GM19452 (cell line): ENCODE data around the gene ADNP.

Source experiments
- ATAC-seq: cut with Tn5 transposase; IDR thresholded peaks from one replicate; pipeline ENCODE4 v1.9.1; 2021; ENCODE audit not compliant: unreplicated experiment

The ADNP gene

DNA sequence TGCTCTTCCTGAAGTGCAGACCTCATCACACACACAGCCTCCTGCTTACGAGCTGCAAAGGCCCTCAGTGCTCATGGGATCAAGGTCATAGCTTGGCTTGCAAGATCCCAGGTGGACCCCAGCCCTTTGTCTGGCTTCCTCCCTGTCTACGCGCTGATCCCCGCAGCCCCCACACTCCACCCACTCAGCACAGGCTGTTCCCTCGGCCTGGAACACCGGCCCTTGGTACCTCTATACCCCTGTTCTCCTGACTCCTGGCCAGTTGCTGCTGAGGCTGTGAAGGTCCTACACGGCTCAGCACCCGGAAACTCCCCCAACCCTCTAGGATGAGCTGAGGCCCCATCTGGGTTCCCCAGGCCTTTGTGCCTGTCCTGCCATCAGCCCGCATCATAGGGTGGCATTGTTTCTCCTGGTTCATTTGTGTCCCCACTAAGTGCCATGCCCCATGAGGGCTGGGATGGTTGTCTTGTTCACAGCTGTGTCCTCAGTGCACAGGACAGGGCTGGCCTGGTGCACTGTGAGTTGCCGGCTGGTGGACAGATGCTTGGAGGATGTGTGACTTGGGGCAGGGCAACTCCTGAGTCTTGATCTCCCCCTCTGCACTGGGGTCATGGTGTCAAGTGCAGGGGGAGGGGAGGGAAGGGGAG lies 57.0 kb downstream of the ADNP start:
- ATAC-seq: no peak

DNA sequence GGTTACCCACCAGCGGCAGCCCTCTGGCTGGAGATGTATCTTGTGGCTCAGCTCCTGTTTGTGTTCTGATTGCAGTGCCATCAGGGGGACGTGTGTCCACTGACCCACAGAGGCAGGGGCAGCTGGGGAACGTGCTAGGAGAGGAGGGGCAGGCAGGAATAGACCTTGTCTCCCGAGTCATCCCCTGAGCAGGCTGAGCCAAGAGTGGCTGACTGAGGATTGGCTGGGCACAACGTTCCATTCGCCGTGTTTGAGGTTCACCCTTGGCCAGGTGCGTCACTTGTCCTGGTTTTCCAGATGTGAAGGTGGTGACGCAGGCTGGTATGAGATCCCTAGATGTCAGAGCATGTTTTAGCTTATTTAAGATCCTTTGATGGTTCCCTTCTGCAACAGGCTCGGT lies 57.7 kb downstream of the ADNP start:
- no peak for ATAC-seq

DNA sequence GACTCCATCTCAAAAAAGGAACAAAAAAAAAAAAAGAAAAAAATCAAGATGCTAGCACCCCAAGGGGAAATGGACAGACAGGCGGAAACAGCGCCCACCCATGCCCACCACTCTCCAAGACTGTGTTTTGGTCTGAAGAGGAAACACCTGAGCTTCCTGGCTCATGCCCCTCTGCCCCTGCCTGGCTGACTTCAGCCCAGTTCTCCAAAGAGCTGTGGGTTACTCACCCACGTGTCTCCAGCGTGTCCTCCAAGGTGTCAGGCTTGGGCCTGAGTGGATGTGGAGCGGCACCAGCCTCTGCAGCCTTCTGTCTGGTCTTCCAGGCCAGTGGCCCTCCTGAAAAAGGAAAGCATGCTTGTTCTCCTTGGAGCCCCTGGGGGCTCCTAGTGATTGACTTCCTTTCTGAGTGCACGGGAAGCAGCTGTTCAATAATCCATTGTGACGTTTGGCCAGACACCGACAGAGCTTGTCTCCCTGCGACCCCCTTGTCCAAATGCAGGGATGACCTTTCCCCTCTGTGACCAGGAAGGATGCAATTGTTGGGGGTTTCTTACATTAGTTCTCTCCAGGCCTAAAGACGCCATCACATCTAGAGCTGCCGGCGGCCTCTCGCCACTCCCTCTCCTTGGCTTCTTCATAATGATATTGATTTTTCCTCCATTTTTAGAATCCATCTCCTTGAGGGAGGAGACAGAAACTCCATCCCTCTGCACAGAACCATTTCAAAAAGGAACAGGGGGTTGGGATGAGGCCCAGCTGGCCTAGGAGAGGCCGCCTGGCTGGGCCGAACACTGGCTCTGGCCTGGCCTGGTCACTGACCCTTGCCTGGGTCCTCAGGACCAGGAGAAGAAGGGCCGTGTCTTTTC lies 58.4 kb downstream of the ADNP start:
- ATAC-seq: no peak

DNA sequence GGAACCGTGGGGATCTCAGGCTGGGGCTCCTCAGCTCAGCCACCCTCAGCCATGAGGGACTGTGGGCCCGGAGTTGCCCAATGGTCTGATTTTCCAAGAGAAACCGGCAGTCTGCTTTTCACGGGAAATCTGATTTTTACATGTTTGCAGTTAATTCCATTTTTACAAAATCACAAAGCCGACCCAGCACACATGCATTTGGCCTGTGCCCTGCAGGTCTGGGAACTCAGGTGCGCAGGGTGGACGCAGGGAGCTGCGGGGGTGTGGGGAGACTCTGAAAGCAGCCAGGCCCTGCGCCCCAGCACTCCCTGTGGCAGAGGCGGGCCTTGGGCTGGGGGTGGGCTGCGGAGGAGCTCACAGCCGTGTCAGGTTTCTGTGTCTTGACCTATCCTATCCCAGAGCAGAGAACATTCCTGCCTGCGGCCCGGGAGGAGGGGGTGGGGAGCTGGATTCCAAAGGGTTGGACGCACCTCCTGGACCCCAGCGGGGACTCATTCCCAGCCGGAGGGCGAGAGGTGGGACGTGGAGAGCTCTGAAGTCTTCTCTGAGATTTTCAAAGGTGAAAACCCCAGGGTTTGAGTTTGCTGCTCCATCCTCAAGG lies 60.6 kb downstream of the ADNP start:
- ATAC-seq: no peak

DNA sequence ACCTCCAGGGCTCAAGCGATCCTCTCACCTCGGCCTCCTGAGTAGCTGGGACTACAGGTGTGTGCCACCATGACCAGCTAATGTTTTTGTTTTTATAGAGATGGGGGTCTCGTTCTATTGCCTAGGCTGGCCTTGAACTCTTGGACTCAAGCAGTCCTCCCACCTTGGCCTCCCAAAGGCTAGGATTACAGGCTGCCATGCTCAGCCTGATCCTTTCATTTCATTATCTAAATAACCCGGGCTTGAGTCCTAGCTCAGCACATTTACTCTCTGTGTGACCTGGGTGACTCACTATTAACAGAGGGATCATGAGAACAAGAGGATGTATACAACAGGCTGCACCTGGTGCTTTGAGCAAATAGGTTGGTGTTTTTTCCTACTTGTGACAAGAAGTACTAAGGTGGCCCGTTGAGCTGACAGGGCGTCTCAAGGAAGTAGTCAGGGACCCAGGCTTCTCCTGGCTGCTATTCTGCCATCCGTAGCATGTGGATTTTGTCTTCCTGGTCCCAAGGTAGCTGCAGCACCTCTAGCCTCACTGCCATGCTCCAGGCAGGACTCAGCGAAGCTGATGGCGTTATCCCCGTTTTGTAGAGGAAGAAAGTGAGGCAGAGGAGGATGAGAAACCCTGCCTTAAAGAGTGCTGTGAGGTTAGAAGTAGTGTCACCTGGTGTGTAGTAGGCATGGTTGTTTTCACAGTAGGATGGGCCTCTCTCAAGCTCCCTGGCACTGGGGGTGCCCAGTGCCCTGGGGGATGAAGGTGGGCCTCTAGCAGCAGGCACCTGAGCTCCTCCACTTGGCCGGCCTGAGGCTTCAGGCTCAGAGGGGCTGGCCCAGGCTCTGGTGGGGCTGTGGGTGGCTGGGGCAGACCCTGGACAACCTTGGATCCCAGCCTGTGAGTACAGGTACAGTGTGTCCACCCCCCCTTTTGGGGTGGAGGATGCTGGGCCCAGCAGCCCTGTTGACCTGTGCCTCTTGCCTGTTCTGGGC lies 62.4 kb downstream of the ADNP start:
- no peak for ATAC-seq

DNA sequence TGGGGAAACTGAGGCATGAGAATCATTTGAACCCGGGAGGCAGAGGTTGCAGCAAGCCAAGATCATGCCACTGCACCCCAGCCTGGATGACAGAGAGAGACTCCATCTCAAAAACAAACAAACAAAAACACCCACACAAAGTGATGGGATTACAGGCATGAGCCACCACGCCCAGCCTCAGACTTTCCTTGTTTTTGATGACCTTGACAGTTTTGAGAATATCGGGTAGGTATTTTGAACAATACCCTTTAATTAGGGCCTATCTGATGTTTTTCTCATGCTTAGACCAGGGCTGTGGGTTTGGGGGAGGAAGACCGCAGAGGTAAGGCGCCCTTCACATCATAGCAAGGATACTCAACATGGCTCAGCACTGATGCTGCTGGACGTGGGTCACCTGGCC lies 63.4 kb downstream of the ADNP start:
- no peak for ATAC-seq

DNA sequence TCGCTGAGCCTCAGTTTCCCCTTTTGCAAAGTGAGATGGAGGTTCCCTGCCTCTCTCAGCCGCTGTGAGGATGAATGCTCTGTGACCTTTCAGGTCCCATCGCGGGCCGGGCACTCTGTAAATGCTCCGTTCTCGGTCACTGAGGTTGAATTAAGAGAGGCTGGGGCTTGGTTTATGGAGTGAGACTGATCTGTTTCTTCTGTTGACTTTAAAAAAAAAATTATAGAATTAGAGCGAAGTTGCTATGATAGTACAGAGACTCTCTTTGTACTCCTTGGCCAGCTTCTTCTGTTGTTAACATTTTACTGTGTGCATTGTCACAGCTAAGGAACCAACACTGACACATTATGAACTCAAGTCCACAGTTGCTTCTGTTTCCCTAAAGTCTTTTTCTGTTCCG lies 64.4 kb downstream of the ADNP start:
- no peak for ATAC-seq

DNA sequence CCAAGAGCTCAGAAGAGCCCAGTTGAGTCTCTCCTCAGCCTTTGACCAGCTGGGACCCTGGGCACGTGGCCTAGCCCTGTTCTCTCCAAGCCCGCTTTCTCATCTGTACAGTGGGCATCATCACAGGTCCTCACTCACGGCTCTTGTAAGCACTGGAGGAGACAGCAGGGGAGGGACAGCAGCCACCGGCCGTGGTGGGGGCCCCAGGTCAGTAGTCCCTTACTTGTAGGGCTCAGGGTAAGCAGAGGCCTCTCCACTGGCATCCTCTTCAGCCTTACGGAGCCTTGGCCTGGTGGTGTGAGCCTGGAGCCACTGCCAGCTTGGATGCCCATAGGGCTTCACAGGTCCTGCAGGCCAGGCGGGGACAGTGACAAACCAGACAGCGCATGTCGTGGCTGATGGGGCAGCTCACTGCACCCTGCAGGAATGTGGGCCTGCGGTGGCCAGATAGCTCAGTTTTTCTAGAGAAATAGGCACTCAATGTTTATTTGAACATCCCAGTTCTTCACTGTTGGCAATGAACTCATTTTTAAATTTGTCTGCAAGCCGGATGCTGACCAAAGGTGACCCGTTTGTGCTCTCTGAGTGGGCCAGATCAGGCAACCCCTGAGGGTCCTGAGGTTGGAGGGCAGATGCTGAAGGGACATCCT lies 65.1 kb downstream of the ADNP start:
- no peak for ATAC-seq

DNA sequence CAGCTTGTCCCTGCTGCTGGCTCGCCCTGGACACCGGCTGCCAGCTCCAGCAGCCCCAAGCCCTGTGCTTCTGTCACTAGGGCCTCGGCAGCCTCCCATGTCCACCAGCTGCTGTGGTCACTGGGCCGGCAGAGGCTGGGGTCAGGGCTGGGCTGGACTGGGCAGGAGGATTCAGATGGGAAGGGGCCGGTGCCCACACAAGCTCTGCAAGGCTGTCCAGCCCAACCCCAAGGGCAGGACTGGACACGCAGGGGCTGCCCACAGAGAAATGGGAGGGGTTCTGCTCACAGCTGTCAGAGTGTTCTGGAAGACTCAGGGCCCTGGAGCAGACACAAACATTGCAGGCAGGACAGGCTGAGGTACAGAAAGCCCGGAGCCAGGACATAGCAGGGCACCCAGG lies 65.6 kb downstream of the ADNP start:
- no peak for ATAC-seq

DNA sequence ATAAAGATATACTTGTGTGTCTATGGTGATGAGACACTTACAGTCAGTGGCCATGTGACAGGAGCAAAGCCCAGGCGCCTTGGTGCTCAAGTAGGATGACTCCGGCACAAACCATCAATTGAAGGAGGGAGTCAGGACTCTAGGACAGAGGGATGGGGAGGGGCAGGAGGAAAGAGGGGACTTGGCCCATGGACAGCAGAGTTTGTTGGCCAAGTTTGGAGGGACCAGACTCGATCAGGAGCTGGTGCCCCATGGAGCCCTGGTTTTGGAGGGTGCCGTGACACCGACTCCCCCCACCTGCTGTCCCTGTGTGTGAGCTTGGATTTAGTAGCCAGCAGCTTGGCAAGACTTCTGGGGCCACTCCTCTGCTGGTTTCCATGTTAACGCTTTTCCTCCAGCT lies 66.1 kb downstream of the ADNP start:
- no peak for ATAC-seq

DNA sequence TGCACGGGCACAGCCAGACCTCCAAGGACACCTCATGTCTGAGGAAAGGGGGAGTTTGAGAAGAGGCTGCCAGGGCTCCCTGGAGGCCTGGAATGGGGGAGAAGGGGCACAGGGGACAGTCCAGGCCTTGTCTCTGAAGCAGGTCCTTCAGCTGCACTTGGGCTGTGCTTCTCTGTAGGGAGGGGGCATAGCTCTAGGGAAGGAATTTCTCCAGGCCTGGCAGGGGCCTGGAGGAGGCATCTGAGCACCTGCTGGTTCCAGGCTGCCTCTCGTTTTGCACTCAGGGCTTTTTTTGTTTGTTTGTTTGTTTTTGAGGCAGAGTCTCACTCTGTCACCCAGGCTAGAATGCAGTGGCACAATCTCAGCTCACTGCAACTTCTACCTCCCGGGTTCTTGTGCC lies 68.7 kb downstream of the ADNP start:
- no peak for ATAC-seq

DNA sequence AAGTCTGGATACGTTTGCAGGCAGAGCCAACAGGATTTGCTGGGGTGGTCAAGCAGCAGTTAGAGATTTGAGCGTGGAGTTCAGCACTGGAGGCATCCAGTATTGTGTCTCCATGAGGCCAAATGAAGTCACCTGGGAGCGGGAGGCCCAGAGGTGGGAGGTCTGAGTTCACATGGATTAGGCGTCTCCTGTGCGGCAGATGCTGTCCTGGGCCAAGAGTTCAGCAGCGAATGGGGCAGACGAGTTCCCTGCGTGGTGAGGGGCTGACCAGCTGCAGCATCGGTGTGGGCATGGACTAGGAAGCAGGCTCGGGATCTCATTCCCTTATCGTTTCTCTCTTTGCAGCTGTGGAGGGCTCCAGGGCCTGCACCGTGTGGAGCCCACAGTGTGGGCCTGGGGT lies 70.2 kb downstream of the ADNP start:
- ATAC-seq: no peak

DNA sequence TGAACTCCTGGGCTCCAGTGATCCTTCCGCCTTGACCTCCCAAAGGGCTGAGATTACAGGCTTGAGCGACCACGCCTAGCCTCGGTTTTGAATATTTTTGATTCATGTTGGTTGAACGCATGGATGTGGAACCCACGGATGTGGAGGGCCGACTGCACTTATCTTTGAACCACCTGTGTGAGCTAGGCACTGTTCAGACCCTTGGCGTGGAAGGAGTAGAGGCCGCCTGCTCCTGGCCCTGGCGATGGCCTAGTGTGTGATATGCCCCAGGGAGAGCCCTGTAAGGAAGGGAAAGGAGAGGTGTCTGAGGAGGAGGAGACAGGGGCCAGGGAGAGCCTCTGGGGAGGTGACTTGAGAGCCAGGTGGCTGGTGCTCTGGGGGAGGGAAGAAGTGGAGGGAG lies 72.1 kb downstream of the ADNP start:
- no peak for ATAC-seq

DNA sequence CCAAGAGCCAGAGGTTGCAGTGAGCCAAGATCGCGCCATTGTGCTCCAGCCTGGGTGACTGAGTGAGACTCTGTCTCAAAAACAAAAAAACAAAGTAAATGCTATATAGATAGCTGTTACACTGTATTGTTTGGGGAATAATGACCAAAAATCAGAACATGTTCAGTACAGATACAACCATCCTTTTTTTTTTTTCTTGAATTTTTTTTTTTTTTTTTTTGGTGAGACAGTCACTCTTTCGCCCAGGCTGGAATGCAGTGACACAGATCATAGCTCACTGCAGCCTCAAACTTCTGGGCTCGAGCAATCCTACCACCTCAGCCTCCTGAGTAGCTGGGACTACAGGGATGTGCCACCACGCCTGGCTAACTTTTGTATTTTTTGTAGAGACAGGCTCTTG lies 72.7 kb downstream of the ADNP start:
- no peak for ATAC-seq

DNA sequence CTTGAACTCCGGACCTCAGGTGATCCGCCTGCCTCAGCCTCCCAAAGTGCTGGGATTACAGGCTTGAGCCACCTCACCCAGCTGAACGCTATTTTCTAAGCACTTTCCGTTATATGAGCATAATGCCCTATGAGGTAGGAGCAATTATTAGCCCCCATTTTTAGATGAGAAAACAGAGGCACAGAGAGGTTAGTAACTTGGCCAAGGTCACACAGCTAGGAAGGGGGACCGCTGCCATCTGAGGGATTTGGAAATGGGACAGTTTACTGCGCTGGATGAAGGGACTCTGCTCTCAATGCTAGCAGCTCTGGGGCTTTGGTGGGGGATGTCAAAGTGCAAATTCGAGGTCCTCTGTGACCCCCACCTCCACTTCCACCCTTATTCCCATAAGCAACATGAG lies 73.9 kb downstream of the ADNP start:
- no peak for ATAC-seq

DNA sequence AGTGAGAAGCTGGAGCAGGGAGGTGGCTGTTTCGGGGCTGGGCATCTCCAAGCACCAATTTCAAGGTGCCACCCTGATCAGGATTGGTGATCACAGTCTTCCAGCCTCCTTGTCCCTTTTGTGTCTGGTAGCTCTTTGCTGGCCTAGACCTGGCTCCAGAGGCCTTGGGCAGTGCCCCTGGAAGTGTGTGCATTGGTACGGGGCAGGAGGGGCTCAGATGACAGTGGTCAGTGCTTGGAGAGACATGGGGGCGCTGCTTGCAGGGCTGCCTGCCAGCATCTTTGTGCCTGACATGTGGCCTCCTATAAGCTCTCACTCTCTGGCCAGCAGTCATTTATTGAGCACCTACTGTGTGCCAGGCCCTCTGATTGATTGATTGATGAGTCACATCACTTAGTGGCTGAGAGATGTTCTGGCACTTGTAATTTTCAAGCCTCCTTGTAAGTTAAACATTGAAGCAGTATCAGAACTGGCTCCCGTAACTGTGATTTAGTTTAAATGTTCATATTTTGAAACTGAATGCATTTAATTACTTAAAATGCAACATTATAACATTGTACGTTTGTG lies 74.7 kb downstream of the ADNP start:
- ATAC-seq: no peak

DNA sequence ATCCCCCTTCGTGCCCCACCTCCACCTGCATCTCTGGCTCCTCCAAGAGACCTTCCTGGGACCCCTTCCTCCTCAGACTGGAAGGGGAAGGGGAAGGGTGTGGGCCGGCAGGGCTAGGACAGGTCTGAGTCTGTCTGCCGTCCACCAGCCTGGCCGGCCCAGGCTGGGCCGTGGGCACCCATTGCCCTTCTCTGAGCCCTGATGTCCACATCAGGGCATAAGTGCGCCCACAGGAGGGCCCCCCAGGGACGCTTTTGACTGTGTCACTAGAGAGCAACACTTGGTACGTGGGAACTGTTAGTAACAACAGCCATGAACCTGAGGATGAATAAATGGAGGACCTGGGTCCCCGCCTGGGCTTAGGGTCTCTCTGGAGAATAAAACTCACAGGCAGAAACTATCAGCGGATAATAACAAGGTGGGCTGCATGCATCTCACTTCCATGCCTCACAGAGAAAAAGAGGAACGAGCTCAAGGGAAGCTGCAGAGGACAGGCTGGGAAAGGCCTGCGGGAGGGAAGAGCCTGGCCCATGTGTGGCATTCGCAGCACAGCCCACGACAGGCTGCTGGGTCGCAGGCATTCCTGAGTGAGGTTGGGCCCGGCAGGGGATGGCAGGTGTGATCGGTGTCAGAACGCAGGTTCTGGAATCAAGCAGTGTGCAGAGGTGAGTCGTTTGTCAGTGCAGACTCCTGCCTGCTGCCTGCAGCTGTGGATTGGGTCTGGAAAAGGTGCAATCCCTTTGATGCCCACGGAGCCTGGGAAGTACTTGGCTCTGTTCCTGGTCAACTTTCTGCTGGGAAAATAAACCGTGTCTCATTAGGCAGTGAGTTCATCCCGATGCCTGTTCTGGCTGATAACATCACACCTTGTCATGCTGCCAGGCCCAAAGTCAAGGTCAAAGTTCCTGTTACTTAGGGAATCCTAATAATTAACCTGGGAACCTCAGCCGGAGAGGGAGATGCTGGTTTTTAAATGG lies 75.5 kb downstream of the ADNP start:
- ATAC-seq: no peak

DNA sequence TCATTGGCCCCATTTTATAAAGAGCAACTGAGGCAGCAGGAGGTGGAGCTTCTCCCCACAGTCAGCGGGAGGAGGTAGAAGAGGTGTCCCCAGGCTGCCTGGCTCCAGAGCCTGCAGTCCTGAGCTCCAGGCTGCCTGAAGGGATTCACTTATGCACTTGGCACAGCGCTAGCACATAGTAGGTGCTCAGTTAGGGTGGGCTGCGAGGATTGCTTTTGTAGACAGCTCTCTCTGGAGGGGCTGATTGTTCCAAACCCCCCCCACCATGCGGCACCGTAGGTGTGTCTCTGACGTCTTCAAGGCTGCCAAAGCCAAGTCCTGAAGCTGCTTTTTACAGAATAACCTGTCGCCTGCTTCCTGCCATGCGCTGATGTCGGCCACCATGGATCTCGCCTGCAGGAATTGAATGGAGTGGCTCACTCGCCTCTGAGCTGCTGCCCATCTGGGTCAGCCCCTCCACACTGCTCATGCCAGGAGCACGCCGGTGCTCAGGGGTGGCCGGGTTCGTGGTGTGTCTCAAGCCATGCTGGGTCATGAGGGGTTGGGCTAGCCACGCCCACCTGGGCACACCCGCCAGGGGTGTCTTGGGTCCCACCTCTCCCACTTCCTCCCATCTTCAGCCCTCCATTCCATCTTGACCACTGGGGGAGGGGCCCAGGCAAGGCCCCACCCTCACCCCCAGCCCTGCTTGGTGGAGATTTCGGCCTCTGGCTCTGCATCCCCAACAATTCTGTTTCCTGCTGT lies 76.6 kb downstream of the ADNP start:
- ATAC-seq: no peak
